Thyroid gland (tissue), 4 donors: ENCODE measurements around the gene CLIC1.

Experiments used
- POLR2A ChIP-seq, 2 donors: fragments of 450-650 bp; IDR thresholded peaks; one replicate each; pipeline ENCODE4 v1.6.1; 2017; ENCODE audit warnings: antibody characterized with exemption in 2 of 2, mild to moderate bottlenecking in 2 of 2, moderate library complexity in 1 of 2
- TF ChIP-seq, protein P1 (sequence below), 6 experiments: fragments of 200-600 bp in 3 of 6; fragments of 450-650 bp in 3 of 6; sonication (generic) in 3 of 6; IDR thresholded peaks; one replicate each; pipeline ENCODE4 v1.5.1; 2016 to 2019; ENCODE audit warnings: antibody characterized with exemption in 6 of 6, mild to moderate bottlenecking in 2 of 6, inconsistent platforms in 1 of 6, moderate library complexity in 1 of 6

GRCh38 chr6:31733734-31734133, 2.6 kb downstream of the CLIC1 start:
- TF ChIP-seq, protein P1, sequence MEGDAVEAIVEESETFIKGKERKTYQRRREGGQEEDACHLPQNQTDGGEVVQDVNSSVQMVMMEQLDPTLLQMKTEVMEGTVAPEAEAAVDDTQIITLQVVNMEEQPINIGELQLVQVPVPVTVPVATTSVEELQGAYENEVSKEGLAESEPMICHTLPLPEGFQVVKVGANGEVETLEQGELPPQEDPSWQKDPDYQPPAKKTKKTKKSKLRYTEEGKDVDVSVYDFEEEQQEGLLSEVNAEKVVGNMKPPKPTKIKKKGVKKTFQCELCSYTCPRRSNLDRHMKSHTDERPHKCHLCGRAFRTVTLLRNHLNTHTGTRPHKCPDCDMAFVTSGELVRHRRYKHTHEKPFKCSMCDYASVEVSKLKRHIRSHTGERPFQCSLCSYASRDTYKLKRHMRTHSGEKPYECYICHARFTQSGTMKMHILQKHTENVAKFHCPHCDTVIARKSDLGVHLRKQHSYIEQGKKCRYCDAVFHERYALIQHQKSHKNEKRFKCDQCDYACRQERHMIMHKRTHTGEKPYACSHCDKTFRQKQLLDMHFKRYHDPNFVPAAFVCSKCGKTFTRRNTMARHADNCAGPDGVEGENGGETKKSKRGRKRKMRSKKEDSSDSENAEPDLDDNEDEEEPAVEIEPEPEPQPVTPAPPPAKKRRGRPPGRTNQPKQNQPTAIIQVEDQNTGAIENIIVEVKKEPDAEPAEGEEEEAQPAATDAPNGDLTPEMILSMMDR (IDR thresholded peaks at IDR 0.05): no peak
- no peak for TF ChIP-seq POLR2A (IDR thresholded peaks at IDR 0.05)
